SU-DHL-6 (cell line): ENCODE measurements around the gene SYNE4.

Experiments used
- EZH2phosphoT487 ChIP-seq: fragments of 200-600 bp; sonication (generic), shearing (Covaris generic); conservative IDR thresholded peaks from 2 replicates; pipeline ENCODE4 v1.6.1; 2018; ENCODE audit warnings: mild to moderate bottlenecking, antibody characterized with exemption, low read length, moderate library complexity, mixed read lengths
- TF ChIP-seq, protein P1 (sequence below): fragments of 200-600 bp; sonication (generic); IDR thresholded peaks from one replicate; pipeline ENCODE4 v1.5.1; 2017; ENCODE audit warnings: antibody characterized with exemption, mild to moderate bottlenecking, low read length, moderate library complexity; ENCODE audit not compliant: insufficient read depth, poor library complexity, severe bottlenecking

DNA sequence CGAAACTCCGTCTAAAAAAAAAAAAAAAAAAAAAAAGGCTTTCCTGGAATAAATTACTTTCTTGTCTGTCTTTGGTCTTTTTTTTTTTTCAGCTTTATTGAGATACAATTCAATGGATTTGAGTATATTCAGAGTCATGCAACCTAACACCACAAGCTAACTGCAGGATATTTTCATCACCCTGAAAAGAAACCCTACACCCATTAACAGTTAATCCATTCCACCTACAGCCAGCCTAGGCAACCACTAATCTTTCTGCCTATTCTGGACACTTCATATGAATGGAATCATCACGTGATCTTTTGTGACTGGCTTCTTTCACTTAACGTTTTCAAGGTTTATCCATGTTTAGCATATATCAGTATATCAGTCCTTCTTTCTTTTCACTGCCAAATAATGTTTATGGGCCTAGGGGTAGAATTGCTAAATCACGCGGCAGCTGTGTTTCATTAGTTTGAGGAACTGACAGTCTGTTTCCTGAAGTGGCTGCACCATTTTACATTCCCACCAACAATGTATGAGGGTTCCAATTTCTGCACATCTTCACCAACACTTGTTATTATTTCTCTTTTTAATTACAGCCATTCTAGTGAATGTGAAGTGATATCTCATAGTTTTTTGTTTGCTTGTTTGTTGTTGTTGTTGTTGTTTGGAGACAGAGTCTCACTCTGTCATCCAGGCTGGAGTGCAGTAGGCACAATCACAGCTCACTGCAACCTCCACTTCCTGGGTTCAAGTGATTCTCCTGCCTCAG is 52.6 kb downstream of the SYNE4 start:
- TF ChIP-seq, protein P1, sequence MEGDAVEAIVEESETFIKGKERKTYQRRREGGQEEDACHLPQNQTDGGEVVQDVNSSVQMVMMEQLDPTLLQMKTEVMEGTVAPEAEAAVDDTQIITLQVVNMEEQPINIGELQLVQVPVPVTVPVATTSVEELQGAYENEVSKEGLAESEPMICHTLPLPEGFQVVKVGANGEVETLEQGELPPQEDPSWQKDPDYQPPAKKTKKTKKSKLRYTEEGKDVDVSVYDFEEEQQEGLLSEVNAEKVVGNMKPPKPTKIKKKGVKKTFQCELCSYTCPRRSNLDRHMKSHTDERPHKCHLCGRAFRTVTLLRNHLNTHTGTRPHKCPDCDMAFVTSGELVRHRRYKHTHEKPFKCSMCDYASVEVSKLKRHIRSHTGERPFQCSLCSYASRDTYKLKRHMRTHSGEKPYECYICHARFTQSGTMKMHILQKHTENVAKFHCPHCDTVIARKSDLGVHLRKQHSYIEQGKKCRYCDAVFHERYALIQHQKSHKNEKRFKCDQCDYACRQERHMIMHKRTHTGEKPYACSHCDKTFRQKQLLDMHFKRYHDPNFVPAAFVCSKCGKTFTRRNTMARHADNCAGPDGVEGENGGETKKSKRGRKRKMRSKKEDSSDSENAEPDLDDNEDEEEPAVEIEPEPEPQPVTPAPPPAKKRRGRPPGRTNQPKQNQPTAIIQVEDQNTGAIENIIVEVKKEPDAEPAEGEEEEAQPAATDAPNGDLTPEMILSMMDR = no peak
- TF ChIP-seq EZH2phosphoT487 = no peak
